ENCODE measurements around the gene CTTNBP2NL. TPM values are rescaled to one million over a fixed set of nuclear protein-coding genes. Genes with fewer than 3 reads are reported as not detected.
"Not testable (repeated sequence)": the region's sequence is repeated elsewhere in the genome, so short reads cannot be mapped to it uniquely, and the experiment has no call there.

Gene CTTNBP2NL
- total RNA-seq, 1 donor from 2014 or later = 44.0 TPM

DNA sequence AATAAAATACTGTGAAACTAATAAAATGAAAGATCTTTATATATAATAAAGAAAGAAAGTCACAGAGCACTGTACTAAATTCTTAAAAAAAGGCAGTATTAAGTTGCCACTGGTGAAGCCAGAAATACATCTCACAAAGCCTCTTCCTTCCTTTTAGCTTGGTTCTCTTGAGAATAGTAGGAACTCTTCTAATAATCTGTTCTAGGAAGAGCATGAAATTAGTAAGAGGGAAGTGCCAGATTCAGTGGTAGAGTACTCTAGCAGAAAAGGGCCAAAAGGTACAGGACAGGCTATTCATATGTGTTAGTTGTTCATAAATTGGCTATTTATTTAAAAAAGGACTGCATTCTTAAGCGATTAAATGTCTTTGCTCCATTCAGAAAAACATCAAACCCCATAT lies 33.7 kb downstream of the CTTNBP2NL start:
- Histone ChIP-seq H3K4me3 (ENCODE audit: low read depth, low read length) (no peak overlapping the region), H3K36me3 (ENCODE audit: control insufficient read depth, insufficient read depth, low read length) (no peaks in the 10 kb centered on the region), H3K27me3 (ENCODE audit: control insufficient read depth, insufficient read depth, low read length) (no peaks in the 10 kb centered on the region)
- DNase-seq (ENCODE audit: low read depth) = no peak
- TF ChIP-seq, protein P1, sequence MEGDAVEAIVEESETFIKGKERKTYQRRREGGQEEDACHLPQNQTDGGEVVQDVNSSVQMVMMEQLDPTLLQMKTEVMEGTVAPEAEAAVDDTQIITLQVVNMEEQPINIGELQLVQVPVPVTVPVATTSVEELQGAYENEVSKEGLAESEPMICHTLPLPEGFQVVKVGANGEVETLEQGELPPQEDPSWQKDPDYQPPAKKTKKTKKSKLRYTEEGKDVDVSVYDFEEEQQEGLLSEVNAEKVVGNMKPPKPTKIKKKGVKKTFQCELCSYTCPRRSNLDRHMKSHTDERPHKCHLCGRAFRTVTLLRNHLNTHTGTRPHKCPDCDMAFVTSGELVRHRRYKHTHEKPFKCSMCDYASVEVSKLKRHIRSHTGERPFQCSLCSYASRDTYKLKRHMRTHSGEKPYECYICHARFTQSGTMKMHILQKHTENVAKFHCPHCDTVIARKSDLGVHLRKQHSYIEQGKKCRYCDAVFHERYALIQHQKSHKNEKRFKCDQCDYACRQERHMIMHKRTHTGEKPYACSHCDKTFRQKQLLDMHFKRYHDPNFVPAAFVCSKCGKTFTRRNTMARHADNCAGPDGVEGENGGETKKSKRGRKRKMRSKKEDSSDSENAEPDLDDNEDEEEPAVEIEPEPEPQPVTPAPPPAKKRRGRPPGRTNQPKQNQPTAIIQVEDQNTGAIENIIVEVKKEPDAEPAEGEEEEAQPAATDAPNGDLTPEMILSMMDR (IDR thresholded peaks at IDR 0.05; ENCODE audit: insufficient read depth, low read length, poor library complexity, severe bottlenecking) = no peak

GRCh38 chr1:112431038-112431437 lies 35.0 kb downstream of the CTTNBP2NL start:
- TF ChIP-seq, protein P1 (IDR thresholded peaks at IDR 0.05; ENCODE audit: insufficient read depth, low read length, poor library complexity, severe bottlenecking) = no peak
- no peaks in the 10 kb centered on the region for H3K36me3 ChIP-seq (ENCODE audit: control insufficient read depth, insufficient read depth, low read length)
- no peak overlapping the region for H3K4me3 ChIP-seq (ENCODE audit: low read depth, low read length)
- no peaks in the 10 kb centered on the region for H3K27me3 ChIP-seq (ENCODE audit: control insufficient read depth, insufficient read depth, low read length)
- DNase-seq (ENCODE audit: low read depth) = no peak

DNA sequence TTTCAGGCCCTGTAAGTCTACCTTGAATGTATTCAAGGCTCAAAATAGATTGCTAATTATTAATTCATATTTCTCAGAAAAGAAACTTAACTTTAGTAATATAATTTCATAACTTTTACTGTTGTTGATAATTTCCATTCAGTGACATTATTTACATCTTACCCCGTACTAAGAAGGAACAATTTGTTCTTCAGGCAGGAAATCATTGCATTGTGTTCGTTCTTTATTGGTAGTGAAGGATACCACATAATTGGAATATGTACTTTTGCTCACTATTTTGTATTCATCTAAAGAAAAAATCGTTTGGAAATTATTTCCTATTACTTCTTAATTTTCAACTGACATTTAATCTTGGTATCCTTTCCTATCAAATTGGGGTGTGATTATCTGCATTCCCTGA lies 39.4 kb downstream of the CTTNBP2NL start:
- H3K36me3 ChIP-seq (ENCODE audit: control insufficient read depth, insufficient read depth, low read length) = no peaks in the 10 kb centered on the region
- TF ChIP-seq, protein P1 (IDR thresholded peaks at IDR 0.05; ENCODE audit: insufficient read depth, low read length, poor library complexity, severe bottlenecking) = no peak

DNA sequence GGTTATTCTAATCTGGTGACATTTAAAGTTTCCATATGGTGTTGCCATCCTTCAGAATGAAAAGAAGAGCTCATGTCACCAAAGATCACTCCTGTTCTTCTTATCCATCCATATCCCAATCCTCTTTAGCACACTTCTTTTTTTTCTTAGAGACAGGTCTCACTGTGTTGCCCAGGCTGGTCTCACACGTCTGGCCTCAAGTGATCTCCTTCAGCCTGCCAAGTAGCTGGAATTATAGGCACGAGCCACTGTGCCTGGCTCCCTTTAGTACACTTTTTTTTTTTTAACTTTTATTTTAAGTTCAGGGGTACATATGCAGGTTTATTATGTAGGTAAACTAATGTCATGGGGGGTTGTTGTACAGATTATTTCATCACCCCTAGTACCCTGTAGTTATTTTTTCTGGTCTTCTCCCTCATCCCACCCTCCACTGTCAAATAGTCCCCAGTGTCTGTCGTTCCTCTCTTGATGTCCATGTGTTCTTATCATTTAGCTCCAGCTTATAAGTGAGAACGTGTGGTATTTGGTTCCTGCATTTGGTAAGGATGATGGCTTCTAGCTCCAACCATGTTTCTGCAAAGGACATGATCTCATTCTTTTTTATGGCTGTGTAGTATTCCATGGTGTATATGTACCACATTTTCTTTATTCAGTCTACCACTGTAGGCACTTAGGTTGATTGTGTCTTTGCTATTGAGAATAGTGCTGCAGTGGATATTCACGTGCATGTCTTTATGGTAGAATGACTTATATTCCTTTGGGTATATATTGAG lies 40.6 kb downstream of the CTTNBP2NL start:
- no peak overlapping the region for H3K4me3 ChIP-seq (ENCODE audit: low read depth, low read length)
- TF ChIP-seq, protein P1 (IDR thresholded peaks at IDR 0.05; ENCODE audit: insufficient read depth, low read length, poor library complexity, severe bottlenecking) = no peak
- H3K36me3 ChIP-seq (ENCODE audit: control insufficient read depth, insufficient read depth, low read length) = no peaks in the 10 kb centered on the region
- no peak for DNase-seq (ENCODE audit: low read depth)
- H3K27me3 ChIP-seq (ENCODE audit: control insufficient read depth, insufficient read depth, low read length) = no peaks in the 10 kb centered on the region

More for the DNA sequence above, 39.4 kb downstream of the CTTNBP2NL start:
- DNase-seq (ENCODE audit: low read depth) = no peak
- Histone ChIP-seq H3K27me3 (ENCODE audit: control insufficient read depth, insufficient read depth, low read length) (no peaks in the 10 kb centered on the region), H3K4me3 (ENCODE audit: low read depth, low read length) (no peak overlapping the region)

- DNase-seq (ENCODE audit: low read depth); H3K4me3 ChIP-seq (ENCODE audit: low read depth, low read length); H3K27me3 ChIP-seq (ENCODE audit: control insufficient read depth, insufficient read depth, low read length); H3K36me3 ChIP-seq (ENCODE audit: control insufficient read depth, insufficient read depth, low read length): not testable (repeated sequence)
These were observed 42.1 kb downstream of the CTTNBP2NL start for GRCh38 chr1:112438156-112438555.

- TF ChIP-seq, protein P1 (IDR thresholded peaks at IDR 0.05; ENCODE audit: insufficient read depth, low read length, poor library complexity, severe bottlenecking) = no peak
- no peak for DNase-seq (ENCODE audit: low read depth)
- Histone ChIP-seq H3K4me3 (ENCODE audit: low read depth, low read length) (no peak overlapping the region), H3K27me3 (ENCODE audit: control insufficient read depth, insufficient read depth, low read length) (no peaks in the 10 kb centered on the region), H3K36me3 (ENCODE audit: control insufficient read depth, insufficient read depth, low read length) (no peaks in the 10 kb centered on the region)
These were observed 43.6 kb downstream of the CTTNBP2NL start for GRCh38 chr1:112439592-112439991.
